Measurements from ENCODE around the gene SYT3. TPM values are rescaled to one million over a fixed set of nuclear protein-coding genes. Genes with fewer than 3 reads are reported as not detected.

Gene SYT3
- total and polyA plus RNA-seq, 2 experiments from 2014 or later: 10.0 to 25.5 TPM

DNA sequence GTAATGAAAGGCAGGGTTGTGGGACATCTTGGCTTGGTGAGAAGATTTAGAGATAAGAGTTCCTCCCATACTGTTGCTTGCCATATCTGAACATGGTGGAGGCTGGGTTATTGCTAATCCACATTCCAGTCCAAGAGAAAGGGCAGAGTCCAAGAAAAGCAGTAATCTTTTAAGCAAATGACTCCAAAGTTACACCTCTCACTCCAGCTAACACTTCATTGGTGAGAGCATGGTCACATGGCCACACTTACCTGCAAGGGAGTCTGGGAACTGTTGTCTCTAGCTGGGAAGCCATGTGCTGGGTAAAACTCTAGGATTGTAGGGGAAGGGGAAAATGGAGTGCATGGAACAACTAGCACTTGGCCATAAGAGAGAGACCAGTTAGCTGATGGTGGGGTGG lies 15.2 kb upstream of the SYT3 start:
- Mint-ChIP-seq H3K4me1 (no peaks in the 10 kb centered on the region; the same call in 2 of the 3 replicates), H3K27ac (no peak overlapping the region), H3K36me3 (ENCODE audit: low read depth) (peaks cover 54% of the 10 kb centered on the region), H3K9me3 (peaks cover 75% of the 10 kb centered on the region), H3K27me3 (ENCODE audit: insufficient read depth, low read depth, poor library complexity) (peaks cover 13% of the 10 kb centered on the region), H3K4me3 (no peak overlapping the region)
- Histone ChIP-seq H4K20me1 (replicated peaks; ENCODE audit: insufficient read depth) (no peaks in the 10 kb centered on the region), H3K27me3 (ENCODE audit: insufficient read depth) (no peaks in the 10 kb centered on the region), H3K4me1 (ENCODE audit: insufficient read depth) (peaks cover 19% of the 10 kb centered on the region), H3F3A (replicated peaks; ENCODE audit: low read depth) (0 out of 2 replicates have a peak, but pooled peaks cover 2% of the 10 kb centered on the region), H3K36me3 (ENCODE audit: insufficient read depth) (no peaks in the 10 kb centered on the region), H3K9me2 (ENCODE audit: insufficient read depth) (no peaks in the 10 kb centered on the region), H3K4me2 (no peak overlapping the region), H3K4me3 (no peak overlapping the region), H3K79me2 (replicated peaks; ENCODE audit: insufficient read depth) (no peaks in the 10 kb centered on the region), H3K27ac (ENCODE audit: low read depth) (no peak overlapping the region), H2AFZ (no peak overlapping the region)
- TF ChIP-seq, protein P1, sequence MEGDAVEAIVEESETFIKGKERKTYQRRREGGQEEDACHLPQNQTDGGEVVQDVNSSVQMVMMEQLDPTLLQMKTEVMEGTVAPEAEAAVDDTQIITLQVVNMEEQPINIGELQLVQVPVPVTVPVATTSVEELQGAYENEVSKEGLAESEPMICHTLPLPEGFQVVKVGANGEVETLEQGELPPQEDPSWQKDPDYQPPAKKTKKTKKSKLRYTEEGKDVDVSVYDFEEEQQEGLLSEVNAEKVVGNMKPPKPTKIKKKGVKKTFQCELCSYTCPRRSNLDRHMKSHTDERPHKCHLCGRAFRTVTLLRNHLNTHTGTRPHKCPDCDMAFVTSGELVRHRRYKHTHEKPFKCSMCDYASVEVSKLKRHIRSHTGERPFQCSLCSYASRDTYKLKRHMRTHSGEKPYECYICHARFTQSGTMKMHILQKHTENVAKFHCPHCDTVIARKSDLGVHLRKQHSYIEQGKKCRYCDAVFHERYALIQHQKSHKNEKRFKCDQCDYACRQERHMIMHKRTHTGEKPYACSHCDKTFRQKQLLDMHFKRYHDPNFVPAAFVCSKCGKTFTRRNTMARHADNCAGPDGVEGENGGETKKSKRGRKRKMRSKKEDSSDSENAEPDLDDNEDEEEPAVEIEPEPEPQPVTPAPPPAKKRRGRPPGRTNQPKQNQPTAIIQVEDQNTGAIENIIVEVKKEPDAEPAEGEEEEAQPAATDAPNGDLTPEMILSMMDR (conservative IDR thresholded peaks at IDR 0.05; ENCODE audit: low read depth in 2 of 2): no peak
- TF ChIP-seq, protein P2, sequence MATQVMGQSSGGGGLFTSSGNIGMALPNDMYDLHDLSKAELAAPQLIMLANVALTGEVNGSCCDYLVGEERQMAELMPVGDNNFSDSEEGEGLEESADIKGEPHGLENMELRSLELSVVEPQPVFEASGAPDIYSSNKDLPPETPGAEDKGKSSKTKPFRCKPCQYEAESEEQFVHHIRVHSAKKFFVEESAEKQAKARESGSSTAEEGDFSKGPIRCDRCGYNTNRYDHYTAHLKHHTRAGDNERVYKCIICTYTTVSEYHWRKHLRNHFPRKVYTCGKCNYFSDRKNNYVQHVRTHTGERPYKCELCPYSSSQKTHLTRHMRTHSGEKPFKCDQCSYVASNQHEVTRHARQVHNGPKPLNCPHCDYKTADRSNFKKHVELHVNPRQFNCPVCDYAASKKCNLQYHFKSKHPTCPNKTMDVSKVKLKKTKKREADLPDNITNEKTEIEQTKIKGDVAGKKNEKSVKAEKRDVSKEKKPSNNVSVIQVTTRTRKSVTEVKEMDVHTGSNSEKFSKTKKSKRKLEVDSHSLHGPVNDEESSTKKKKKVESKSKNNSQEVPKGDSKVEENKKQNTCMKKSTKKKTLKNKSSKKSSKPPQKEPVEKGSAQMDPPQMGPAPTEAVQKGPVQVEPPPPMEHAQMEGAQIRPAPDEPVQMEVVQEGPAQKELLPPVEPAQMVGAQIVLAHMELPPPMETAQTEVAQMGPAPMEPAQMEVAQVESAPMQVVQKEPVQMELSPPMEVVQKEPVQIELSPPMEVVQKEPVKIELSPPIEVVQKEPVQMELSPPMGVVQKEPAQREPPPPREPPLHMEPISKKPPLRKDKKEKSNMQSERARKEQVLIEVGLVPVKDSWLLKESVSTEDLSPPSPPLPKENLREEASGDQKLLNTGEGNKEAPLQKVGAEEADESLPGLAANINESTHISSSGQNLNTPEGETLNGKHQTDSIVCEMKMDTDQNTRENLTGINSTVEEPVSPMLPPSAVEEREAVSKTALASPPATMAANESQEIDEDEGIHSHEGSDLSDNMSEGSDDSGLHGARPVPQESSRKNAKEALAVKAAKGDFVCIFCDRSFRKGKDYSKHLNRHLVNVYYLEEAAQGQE (IDR thresholded peaks at IDR 0.05; ENCODE audit: unreplicated experiment): no peak
- TF ChIP-seq, protein P3, sequence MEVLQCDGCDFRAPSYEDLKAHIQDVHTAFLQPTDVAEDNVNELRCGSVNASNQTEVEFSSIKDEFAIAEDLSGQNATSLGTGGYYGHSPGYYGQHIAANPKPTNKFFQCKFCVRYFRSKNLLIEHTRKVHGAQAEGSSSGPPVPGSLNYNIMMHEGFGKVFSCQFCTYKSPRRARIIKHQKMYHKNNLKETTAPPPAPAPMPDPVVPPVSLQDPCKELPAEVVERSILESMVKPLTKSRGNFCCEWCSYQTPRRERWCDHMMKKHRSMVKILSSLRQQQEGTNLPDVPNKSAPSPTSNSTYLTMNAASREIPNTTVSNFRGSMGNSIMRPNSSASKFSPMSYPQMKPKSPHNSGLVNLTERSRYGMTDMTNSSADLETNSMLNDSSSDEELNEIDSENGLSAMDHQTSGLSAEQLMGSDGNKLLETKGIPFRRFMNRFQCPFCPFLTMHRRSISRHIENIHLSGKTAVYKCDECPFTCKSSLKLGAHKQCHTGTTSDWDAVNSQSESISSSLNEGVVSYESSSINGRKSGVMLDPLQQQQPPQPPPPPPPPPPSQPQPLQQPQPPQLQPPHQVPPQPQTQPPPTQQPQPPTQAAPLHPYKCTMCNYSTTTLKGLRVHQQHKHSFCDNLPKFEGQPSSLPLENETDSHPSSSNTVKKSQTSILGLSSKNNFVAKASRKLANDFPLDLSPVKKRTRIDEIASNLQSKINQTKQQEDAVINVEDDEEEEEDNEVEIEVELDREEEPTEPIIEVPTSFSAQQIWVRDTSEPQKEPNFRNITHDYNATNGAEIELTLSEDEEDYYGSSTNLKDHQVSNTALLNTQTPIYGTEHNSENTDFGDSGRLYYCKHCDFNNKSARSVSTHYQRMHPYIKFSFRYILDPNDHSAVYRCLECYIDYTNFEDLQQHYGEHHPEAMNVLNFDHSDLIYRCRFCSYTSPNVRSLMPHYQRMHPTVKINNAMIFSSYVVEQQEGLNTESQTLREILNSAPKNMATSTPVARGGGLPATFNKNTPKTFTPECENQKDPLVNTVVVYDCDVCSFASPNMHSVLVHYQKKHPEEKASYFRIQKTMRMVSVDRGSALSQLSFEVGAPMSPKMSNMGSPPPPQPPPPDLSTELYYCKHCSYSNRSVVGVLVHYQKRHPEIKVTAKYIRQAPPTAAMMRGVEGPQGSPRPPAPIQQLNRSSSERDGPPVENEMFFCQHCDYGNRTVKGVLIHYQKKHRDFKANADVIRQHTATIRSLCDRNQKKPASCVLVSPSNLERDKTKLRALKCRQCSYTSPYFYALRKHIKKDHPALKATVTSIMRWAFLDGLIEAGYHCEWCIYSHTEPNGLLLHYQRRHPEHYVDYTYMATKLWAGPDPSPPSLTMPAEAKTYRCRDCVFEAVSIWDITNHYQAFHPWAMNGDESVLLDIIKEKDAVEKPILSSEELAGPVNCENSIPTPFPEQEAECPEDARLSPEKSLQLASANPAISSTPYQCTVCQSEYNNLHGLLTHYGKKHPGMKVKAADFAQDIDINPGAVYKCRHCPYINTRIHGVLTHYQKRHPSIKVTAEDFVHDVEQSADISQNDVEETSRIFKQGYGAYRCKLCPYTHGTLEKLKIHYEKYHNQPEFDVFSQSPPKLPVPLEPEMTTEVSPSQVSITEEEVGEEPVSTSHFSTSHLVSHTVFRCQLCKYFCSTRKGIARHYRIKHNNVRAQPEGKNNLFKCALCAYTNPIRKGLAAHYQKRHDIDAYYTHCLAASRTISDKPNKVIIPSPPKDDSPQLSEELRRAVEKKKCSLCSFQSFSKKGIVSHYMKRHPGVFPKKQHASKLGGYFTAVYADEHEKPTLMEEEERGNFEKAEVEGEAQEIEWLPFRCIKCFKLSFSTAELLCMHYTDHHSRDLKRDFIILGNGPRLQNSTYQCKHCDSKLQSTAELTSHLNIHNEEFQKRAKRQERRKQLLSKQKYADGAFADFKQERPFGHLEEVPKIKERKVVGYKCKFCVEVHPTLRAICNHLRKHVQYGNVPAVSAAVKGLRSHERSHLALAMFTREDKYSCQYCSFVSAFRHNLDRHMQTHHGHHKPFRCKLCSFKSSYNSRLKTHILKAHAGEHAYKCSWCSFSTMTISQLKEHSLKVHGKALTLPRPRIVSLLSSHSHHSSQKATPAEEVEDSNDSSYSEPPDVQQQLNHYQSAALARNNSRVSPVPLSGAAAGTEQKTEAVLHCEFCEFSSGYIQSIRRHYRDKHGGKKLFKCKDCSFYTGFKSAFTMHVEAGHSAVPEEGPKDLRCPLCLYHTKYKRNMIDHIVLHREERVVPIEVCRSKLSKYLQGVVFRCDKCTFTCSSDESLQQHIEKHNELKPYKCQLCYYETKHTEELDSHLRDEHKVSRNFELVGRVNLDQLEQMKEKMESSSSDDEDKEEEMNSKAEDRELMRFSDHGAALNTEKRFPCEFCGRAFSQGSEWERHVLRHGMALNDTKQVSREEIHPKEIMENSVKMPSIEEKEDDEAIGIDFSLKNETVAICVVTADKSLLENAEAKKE (CRISPR knock-in tag; IDR thresholded peaks at IDR 0.05): no peak
- TF ChIP-seq NANOG (IDR thresholded peaks at IDR 0.05; ENCODE audit: borderline replicate concordance) (no peak), ZNF114 (CRISPR knock-in tag; IDR thresholded peaks at IDR 0.05) (no peak), POLR2AphosphoS5 (IDR thresholded peaks at IDR 0.05; ENCODE audit: low read depth) (no peak), EZH2 (IDR thresholded peaks at IDR 0.05; ENCODE audit: low read depth, unreplicated experiment) (no peak)
- DNase-seq (ENCODE audit: low spot score): no peak
- no peak for ATAC-seq

Measured in GM23338 (cell line).